Testis (tissue), 2 donors: Measurements from ENCODE around the gene BPIFA2.

ENCODE experiments used
- CTCF ChIP-seq, 3 experiments: fragments of 450-650 bp in 2 of 3; fragments of 200-600 bp in 1 of 3; sonication (generic) in 1 of 3; IDR thresholded peaks; one replicate each; pipeline ENCODE4 v1.5.1; 2016 to 2019; ENCODE audit warnings: antibody characterized with exemption in 3 of 3, mild to moderate bottlenecking in 2 of 3, moderate library complexity in 1 of 3
- POLR2A ChIP-seq: fragments of 450-650 bp; IDR thresholded peaks from one replicate; pipeline ENCODE4 v1.6.1; 2017; ENCODE audit warnings: antibody characterized with exemption, mild to moderate bottlenecking, moderate library complexity

DNA sequence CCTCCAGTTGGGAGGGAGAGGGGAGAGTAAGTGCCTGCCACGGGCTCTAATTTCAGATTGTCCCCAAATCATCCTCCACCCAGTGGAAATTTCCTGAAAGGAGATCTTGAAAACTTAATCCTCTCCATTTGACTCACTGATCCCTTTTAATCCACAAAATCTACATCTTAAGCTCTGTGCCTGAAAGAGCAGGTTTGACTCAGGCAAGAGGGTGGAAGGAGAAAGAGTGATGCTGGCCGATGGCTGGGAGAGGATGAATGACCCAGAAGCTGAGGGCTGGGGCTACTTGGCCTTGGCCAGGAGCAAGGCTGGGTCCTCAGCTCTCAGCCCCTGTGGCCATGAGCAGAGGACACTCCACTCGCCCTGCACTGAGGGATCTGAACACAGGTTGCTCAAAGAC lies 8.1 kb downstream of the BPIFA2 start:
- TF ChIP-seq CTCF (IDR thresholded peaks at IDR 0.05) (no peak), POLR2A (no peak)
